Rectal smooth muscle tissue (tissue), 1 donor: ENCODE data around the gene ZNF732.
"Not testable (repeated sequence)": the region's sequence is repeated elsewhere in the genome, so short reads cannot be mapped to it uniquely, and the experiment has no call there.

ENCODE experiments used
- H3K27ac ChIP-seq: one replicate; pipeline ENCODE4 v1.7.0; 2013; ENCODE audit warnings: low read depth, low read length, inconsistent platforms
- H3K27me3 ChIP-seq: one replicate; pipeline ENCODE4 v1.7.0; 2013; ENCODE audit warnings: low read length; ENCODE audit not compliant: control insufficient read depth, insufficient read depth
- H3K36me3 ChIP-seq: one replicate; pipeline ENCODE4 v1.7.0; 2013; ENCODE audit warnings: low read length; ENCODE audit not compliant: control insufficient read depth, insufficient read depth
- H3K4me1 ChIP-seq: one replicate; pipeline ENCODE4 v1.7.0; 2013; ENCODE audit warnings: low read length; ENCODE audit not compliant: control insufficient read depth, insufficient read depth
- H3K4me3 ChIP-seq: one replicate; pipeline ENCODE4 v1.7.0; 2013; ENCODE audit warnings: low read length
- H3K9ac ChIP-seq: one replicate; pipeline ENCODE4 v1.7.0; 2013; ENCODE audit warnings: low read length

ZNF732 gene

GRCh38 chr4:243426-243825 is 61.8 kb downstream of the ZNF732 start:
- Histone ChIP-seq H3K27ac (no peak overlapping the region), H3K9ac (no peak overlapping the region), H3K4me1 (peaks cover 3% of the 10 kb centered on the region), H3K4me3 (no peak overlapping the region), H3K36me3 (no peaks in the 10 kb centered on the region), H3K27me3 (no peaks in the 10 kb centered on the region)

GRCh38 chr4:242121-242848 is 63.0 kb downstream of the ZNF732 start:
- Histone ChIP-seq H3K27ac (no peak overlapping the region), H3K4me3 (peak overlapping the region; percentile 65), H3K27me3 (no peaks in the 10 kb centered on the region), H3K9ac (no peak overlapping the region), H3K36me3 (no peaks in the 10 kb centered on the region), H3K4me1 (peaks cover 3% of the 10 kb centered on the region)

GRCh38 chr4:241411-241810 is 63.9 kb downstream of the ZNF732 start:
- not testable (repeated sequence) for H3K27me3 ChIP-seq, H3K9ac ChIP-seq, H3K4me1 ChIP-seq, H3K36me3 ChIP-seq, H3K27ac ChIP-seq, H3K4me3 ChIP-seq

- no peaks in the 10 kb centered on the region for H3K4me1 ChIP-seq
- H3K27me3 ChIP-seq: no peaks in the 10 kb centered on the region
- no peaks in the 10 kb centered on the region for H3K36me3 ChIP-seq
- H3K27ac ChIP-seq: no peak overlapping the region
- H3K9ac ChIP-seq: no peak overlapping the region
- no peak overlapping the region for H3K4me3 ChIP-seq
These were observed 69.2 kb downstream of the ZNF732 start for GRCh38 chr4:236028-236427.

- Histone ChIP-seq H3K36me3 (no peaks in the 10 kb centered on the region), H3K27me3 (no peaks in the 10 kb centered on the region)
These were observed 71.1 kb downstream of the ZNF732 start for GRCh38 chr4:234178-234577.

GRCh38 chr4:223913-224497 is 81.3 kb downstream of the ZNF732 start:
- Histone ChIP-seq H3K27me3 (no peaks in the 10 kb centered on the region), H3K27ac (no peak overlapping the region), H3K4me1 (no peaks in the 10 kb centered on the region), H3K4me3 (no peak overlapping the region), H3K36me3 (no peaks in the 10 kb centered on the region), H3K9ac (no peak overlapping the region)

More at GRCh38 chr4:234178-234577, 71.1 kb downstream of the ZNF732 start:
- H3K4me1 ChIP-seq: no peaks in the 10 kb centered on the region
- H3K9ac ChIP-seq: no peak overlapping the region
- no peak overlapping the region for H3K4me3 ChIP-seq
- no peak overlapping the region for H3K27ac ChIP-seq
